Measurements from ENCODE around the gene HRH2.

The HRH2 gene

DNA sequence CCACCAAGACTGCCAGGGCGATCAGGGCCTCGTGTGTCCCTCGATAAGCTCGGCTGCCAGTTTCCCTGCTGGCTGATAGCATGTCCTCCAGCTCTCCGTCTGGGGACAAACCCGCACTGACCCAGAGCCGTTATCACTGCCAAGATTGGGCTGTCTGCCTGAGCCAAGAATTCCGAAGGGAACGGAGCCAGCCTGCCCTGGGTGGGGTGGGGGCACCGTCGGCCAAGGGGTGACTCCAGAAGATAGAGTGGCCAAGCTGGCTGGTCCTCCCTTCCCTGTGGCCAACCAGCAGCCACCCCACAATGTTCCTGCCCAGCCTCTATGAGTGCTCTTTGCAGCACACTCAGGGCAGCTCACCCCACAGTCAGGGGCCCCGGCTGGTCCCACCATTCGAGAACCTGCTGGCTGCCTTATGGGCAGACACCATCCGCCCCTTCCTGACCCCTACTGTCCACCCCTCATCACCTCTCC is 29.4 kb downstream of the HRH2 start:
- no peak for DNase-seq (ENCODE audit: extremely low read depth, low read depth)
- no peak for TF ChIP-seq CTCF (IDR thresholded peaks at IDR 0.05; ENCODE audit: low read depth, low read length)

GRCh38 chr5:175688352-175689146 is 30.7 kb downstream of the HRH2 start:
- no peak for TF ChIP-seq CTCF (IDR thresholded peaks at IDR 0.05; ENCODE audit: low read depth, low read length)
- DNase-seq (ENCODE audit: extremely low read depth, low read depth): no peak

GRCh38 chr5:175689147-175689991 is 31.5 kb downstream of the HRH2 start:
- no peak for TF ChIP-seq CTCF (IDR thresholded peaks at IDR 0.05; ENCODE audit: low read depth, low read length)
- DNase-seq (ENCODE audit: extremely low read depth, low read depth): no peak

DNA sequence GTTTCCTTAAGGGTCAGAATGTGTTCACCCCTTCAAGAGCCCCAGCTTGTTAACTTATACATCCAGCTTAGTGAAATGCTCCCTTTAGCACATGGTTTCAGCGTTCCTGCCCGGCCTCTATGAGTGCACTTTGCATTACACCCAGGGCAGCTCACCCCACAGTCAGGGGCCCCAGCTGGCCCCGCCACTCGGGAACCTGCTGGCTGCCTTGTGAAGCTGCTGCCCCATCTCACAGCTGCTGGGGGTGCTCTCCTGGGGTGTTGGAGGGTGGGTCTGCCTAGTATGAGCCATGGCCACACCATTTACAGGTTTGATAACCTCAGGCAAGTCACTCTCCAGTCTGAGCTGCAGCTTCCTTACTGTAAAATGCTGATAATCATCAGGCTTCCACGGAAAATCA is 32.2 kb downstream of the HRH2 start:
- DNase-seq (ENCODE audit: extremely low read depth, low read depth): no peak
- TF ChIP-seq CTCF (IDR thresholded peaks at IDR 0.05; ENCODE audit: low read depth, low read length): no peak

DNA sequence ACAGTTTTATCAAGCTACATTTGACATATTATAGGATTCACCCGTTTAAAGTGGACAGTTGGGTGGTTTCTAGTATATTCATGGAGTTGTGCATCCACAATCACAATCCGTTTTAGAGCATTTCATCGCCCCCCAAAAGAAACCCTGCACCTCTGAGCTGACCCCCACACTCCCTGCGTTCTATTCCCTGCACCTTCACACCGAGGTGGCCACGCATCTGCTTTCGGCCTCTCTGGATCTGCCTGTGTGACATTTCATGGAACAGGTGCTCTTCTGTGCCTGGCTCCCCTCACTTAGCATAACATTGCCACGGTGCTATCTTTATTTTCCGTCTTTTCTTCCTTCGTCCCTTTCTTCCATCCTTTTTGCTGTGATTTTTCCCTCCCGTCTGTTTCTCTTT is 32.7 kb downstream of the HRH2 start:
- TF ChIP-seq CTCF (IDR thresholded peaks at IDR 0.05; ENCODE audit: low read depth, low read length): no peak
- no peak for DNase-seq (ENCODE audit: extremely low read depth, low read depth)

DNA sequence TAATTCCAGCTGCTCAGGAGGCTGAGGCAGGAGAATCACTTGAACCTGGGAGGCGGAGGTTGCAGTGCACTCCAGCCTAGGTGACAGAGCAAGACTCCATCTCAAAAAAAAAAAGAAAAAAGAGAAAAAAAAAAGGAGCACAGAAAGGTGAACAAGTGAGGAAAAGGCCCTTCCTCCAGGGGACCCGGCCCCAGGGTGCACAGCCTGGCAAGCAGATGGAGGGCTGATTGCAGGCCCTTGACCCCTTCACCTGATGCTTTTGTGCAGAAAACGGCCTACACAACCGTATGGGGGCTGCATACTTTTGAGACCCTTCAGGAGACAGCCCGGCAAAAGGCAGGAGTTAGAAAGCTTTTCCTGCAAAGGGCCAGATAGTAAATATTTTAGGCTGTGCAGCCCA is 33.9 kb downstream of the HRH2 start:
- DNase-seq (ENCODE audit: extremely low read depth, low read depth): no peak
- no peak for TF ChIP-seq CTCF (IDR thresholded peaks at IDR 0.05; ENCODE audit: low read depth, low read length)
